SK-N-SH treated with all-trans-retinoic acid at 6 μM for 48 hours (cell line): Measurements from ENCODE around the gene CCDC146.
"Not testable (repeated sequence)": the region's sequence is repeated elsewhere in the genome, so short reads cannot be mapped to it uniquely, and the experiment has no call there.

Source experiments
- ATAC-seq: fragments of 200-7000 bp; cut with Tn5 transposase; 3 replicates; pipeline ENCODE4 v1.9.1; 2020; ENCODE audit warnings: mild to moderate bottlenecking, moderate library complexity
- ARNTL ChIP-seq: fragments of 450-650 bp; formaldehyde crosslinking; IDR thresholded peaks from 2 replicates; pipeline ENCODE4 v1.5.0; 2020; ENCODE audit warnings: low read depth, mild to moderate bottlenecking, moderate library complexity, borderline replicate concordance
- BACH2 ChIP-seq: fragments of 250-450 bp; sonication (Bioruptor Pico); IDR thresholded peaks from 2 replicates; pipeline ENCODE4 v1.9.0; 2021; ENCODE audit warnings: mild to moderate bottlenecking, borderline replicate concordance
- CREB5 ChIP-seq: fragments of 250-450 bp; sonication (Bioruptor Pico); IDR thresholded peaks from 2 replicates; pipeline ENCODE4 v1.5.1; 2020; ENCODE audit warnings: low read depth, mild to moderate bottlenecking, moderate library complexity
- ESRRG ChIP-seq: fragments of 250-450 bp; sonication (Bioruptor Pico); IDR thresholded peaks from 2 replicates; pipeline ENCODE4 v1.6.1; 2021; ENCODE audit warnings: mild to moderate bottlenecking
- ISL1 ChIP-seq: fragments of 250-450 bp; sonication (Bioruptor Pico); IDR thresholded peaks from 2 replicates; pipeline ENCODE4 v2.1.2; 2022; ENCODE audit warnings: mild to moderate bottlenecking, moderate library complexity
- OSR1 ChIP-seq: fragments of 250-450 bp; sonication (Bioruptor Pico); IDR thresholded peaks from 2 replicates; pipeline ENCODE4 v1.8.0; 2022; ENCODE audit warnings: moderate library complexity, mild to moderate bottlenecking, inconsistent platforms
- PATZ1 ChIP-seq: fragments of 250-450 bp; sonication (Bioruptor Pico); IDR thresholded peaks from 2 replicates; pipeline ENCODE4 v1.8.0; 2020; ENCODE audit warnings: mild to moderate bottlenecking, moderate library complexity, borderline replicate concordance
- POU6F1 ChIP-seq: fragments of 250-450 bp; sonication (Bioruptor Pico); IDR thresholded peaks from 2 replicates; pipeline ENCODE4 v1.8.0; 2021; ENCODE audit warnings: low read depth, mild to moderate bottlenecking, moderate library complexity, borderline replicate concordance
- PPARA ChIP-seq: fragments of 250-450 bp; sonication (Bioruptor Pico); IDR thresholded peaks from 2 replicates; pipeline ENCODE4 v1.5.0; 2020; ENCODE audit warnings: mild to moderate bottlenecking, borderline replicate concordance
- SNAI2 ChIP-seq: fragments of 250-450 bp; sonication (Bioruptor Pico); IDR thresholded peaks from 2 replicates; pipeline ENCODE4 v1.5.0; 2020; ENCODE audit warnings: mild to moderate bottlenecking, moderate library complexity
- TSHZ2 ChIP-seq: fragments of 250-450 bp; sonication (Bioruptor Pico); IDR thresholded peaks from 2 replicates; pipeline ENCODE4 v1.5.0; 2020; ENCODE audit warnings: mild to moderate bottlenecking, moderate library complexity
- ZFP30 ChIP-seq: fragments of 450-650 bp; formaldehyde crosslinking; IDR thresholded peaks from 2 replicates; pipeline ENCODE4 v1.5.0; 2022; ENCODE audit warnings: mild to moderate bottlenecking, moderate library complexity
- ZNF565 ChIP-seq: fragments of 450-650 bp; formaldehyde crosslinking; conservative IDR thresholded peaks from 2 replicates; pipeline ENCODE4 v1.5.0; 2020; ENCODE audit warnings: low read depth, mild to moderate bottlenecking, moderate library complexity
- ZNF70 ChIP-seq: fragments of 450-650 bp; formaldehyde crosslinking; IDR thresholded peaks from 2 replicates; pipeline ENCODE4 v1.5.0; 2020; ENCODE audit warnings: mild to moderate bottlenecking, moderate library complexity
- ZNF8 ChIP-seq: fragments of 450-650 bp; formaldehyde crosslinking; IDR thresholded peaks from 2 replicates; pipeline ENCODE4 v1.5.0; 2020; ENCODE audit warnings: mild to moderate bottlenecking, moderate library complexity

Gene CCDC146

GRCh38 chr7:77334039-77334438 is 211.6 kb downstream of the CCDC146 start:
- not testable (repeated sequence) for ATAC-seq
- TF ChIP-seq ZNF8 (CRISPR knock-in tag) = peak; percentile 89

- TF ChIP-seq ZNF565 (CRISPR knock-in tag) = no peak
- TF ChIP-seq ARNTL (CRISPR knock-in tag) = no peak
- TF ChIP-seq ISL1 (CRISPR knock-in tag) = peak; percentile 42; the same call in 1 of the 2 replicates
- TF ChIP-seq POU6F1 (CRISPR knock-in tag) = no peak
- ATAC-seq = 0 out of 3 replicates have a peak, but pooled peaks have one; percentile 8
Measured at GRCh38 chr7:77335581-77335980, 213.2 kb downstream of the CCDC146 start.

GRCh38 chr7:77337456-77337990 is 215.1 kb downstream of the CCDC146 start:
- no peak for TF ChIP-seq ZNF8 (CRISPR knock-in tag)
- no peak for TF ChIP-seq ISL1 (CRISPR knock-in tag)
- no peak for TF ChIP-seq BACH2 (CRISPR knock-in tag)
- TF ChIP-seq ARNTL (CRISPR knock-in tag) = no peak
- no peak for TF ChIP-seq PPARA (CRISPR knock-in tag)
- no peak for TF ChIP-seq CREB5 (CRISPR knock-in tag)
- TF ChIP-seq POU6F1 (CRISPR knock-in tag) = no peak
- no peak for TF ChIP-seq SNAI2 (CRISPR knock-in tag)
- TF ChIP-seq OSR1 (CRISPR knock-in tag) = no peak
- TF ChIP-seq ESRRG (CRISPR knock-in tag) = no peak
- TF ChIP-seq TSHZ2 (CRISPR knock-in tag) = no peak
- ATAC-seq = no peak

- no peak for ATAC-seq
- TF ChIP-seq TSHZ2 (CRISPR knock-in tag) = no peak
- TF ChIP-seq POU6F1 (CRISPR knock-in tag) = no peak
- TF ChIP-seq CREB5 (CRISPR knock-in tag) = no peak
- no peak for TF ChIP-seq ZFP30
- no peak for TF ChIP-seq ZNF70 (CRISPR knock-in tag)
- no peak for TF ChIP-seq PATZ1
- TF ChIP-seq PPARA (CRISPR knock-in tag) = no peak
- TF ChIP-seq ARNTL (CRISPR knock-in tag) = no peak
- no peak for TF ChIP-seq ESRRG (CRISPR knock-in tag)
- TF ChIP-seq SNAI2 (CRISPR knock-in tag) = no peak
- no peak for TF ChIP-seq ISL1 (CRISPR knock-in tag)
Measured at GRCh38 chr7:77338260-77338659, 215.8 kb downstream of the CCDC146 start.
